IMR-90 (cell line): ENCODE data around the gene PLEKHB2.

Experiments
- MAZ ChIP-seq: IDR thresholded peaks from 2 replicates; pipeline ENCODE4 v1.6.1; 2012; ENCODE audit warnings: low read depth, mild to moderate bottlenecking, low read length, improper control_type of control experiment, moderate library complexity, borderline replicate concordance
- MXI1 ChIP-seq: IDR thresholded peaks from 2 replicates; pipeline ENCODE4 v1.6.1; 2012; ENCODE audit warnings: low read depth, mild to moderate bottlenecking, low read length, moderate library complexity, borderline replicate concordance
- POLR2A ChIP-seq: IDR thresholded peaks from 2 replicates; pipeline ENCODE4 v1.6.1; 2012; ENCODE audit warnings: mild to moderate bottlenecking, low read depth, low read length
- RAD21 ChIP-seq: IDR thresholded peaks from 2 replicates; pipeline ENCODE4 v1.6.1; 2012; ENCODE audit warnings: low read length, improper control_type of control experiment
- RFX5 ChIP-seq: IDR thresholded peaks from 2 replicates; pipeline ENCODE4 v1.8.0; 2012; ENCODE audit warnings: low read depth, mild to moderate bottlenecking, low read length, moderate library complexity
- SMC3 ChIP-seq: fragments of 150-350 bp; IDR thresholded peaks from 2 replicates; pipeline ENCODE4 v1.6.1; 2016; ENCODE audit warnings: low read depth, mild to moderate bottlenecking, antibody characterized with exemption, low read length, moderate library complexity
- TF ChIP-seq, protein P1 (sequence below): conservative IDR thresholded peaks from 2 replicates; pipeline ENCODE4 v1.5.1; 2012; ENCODE audit warnings: mild to moderate bottlenecking, low read depth, low read length, improper control_type of control experiment
- TF ChIP-seq, protein P2 (sequence below): fragments of 150-350 bp; IDR thresholded peaks from 2 replicates; pipeline ENCODE4 v1.6.1; 2017; ENCODE audit warnings: mild to moderate bottlenecking, antibody characterized with exemption, low read length, low read depth

DNA sequence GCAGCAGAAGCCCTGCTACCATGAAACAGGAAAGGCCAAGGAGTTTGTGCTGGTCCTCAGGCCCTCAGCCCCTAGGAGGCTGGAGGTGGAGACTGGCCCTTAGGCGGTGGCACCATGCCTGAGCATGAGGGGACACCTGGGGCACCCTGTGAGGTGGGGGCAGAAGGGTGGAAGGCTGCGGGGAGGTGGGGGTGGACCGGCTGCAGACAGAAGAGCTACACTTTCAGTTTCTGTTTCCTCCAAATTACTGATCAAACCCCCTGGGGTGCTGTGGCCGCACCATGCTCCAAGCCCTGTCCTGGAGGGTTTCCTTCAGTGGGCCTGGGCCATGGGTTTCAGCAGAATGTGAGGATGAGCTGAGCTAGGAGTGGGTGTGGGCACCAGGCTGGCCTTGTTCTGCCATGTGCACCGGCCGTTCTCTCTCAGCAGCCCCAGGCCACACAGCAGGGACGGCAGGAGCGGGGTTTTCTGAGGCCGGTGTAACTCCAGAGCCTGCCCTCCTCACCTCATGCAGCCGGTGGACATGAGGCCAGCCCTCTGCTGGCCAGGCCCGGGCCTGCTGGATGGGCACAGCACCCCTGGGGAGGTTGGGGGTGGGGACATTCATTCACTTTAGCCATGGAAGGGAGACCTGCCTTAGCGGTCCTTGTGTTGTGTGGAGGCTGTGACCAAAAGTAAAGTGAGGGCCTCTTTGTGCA is 51.5 kb downstream of the PLEKHB2 start:
- TF ChIP-seq, protein P1, sequence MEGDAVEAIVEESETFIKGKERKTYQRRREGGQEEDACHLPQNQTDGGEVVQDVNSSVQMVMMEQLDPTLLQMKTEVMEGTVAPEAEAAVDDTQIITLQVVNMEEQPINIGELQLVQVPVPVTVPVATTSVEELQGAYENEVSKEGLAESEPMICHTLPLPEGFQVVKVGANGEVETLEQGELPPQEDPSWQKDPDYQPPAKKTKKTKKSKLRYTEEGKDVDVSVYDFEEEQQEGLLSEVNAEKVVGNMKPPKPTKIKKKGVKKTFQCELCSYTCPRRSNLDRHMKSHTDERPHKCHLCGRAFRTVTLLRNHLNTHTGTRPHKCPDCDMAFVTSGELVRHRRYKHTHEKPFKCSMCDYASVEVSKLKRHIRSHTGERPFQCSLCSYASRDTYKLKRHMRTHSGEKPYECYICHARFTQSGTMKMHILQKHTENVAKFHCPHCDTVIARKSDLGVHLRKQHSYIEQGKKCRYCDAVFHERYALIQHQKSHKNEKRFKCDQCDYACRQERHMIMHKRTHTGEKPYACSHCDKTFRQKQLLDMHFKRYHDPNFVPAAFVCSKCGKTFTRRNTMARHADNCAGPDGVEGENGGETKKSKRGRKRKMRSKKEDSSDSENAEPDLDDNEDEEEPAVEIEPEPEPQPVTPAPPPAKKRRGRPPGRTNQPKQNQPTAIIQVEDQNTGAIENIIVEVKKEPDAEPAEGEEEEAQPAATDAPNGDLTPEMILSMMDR, result 0 out of 2 replicates have a peak, but pooled peaks have one; percentile 16
- TF ChIP-seq MXI1, result no peak
- no peak for TF ChIP-seq POLR2A
- no peak for TF ChIP-seq SMC3
- TF ChIP-seq, protein P2, sequence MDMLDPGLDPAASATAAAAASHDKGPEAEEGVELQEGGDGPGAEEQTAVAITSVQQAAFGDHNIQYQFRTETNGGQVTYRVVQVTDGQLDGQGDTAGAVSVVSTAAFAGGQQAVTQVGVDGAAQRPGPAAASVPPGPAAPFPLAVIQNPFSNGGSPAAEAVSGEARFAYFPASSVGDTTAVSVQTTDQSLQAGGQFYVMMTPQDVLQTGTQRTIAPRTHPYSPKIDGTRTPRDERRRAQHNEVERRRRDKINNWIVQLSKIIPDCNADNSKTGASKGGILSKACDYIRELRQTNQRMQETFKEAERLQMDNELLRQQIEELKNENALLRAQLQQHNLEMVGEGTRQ, result no peak
- TF ChIP-seq RAD21, result no peak
- no peak for TF ChIP-seq MAZ
- TF ChIP-seq RFX5, result no peak
